GM23338 (cell line): Measurements from ENCODE around the gene PPP1R3E. TPM values are rescaled to one million over a fixed set of nuclear protein-coding genes. Genes with fewer than 3 reads are reported as not detected.
"Not testable (repeated sequence)": the region's sequence is repeated elsewhere in the genome, so short reads cannot be mapped to it uniquely, and the experiment has no call there.

ENCODE experiments used
- ATAC-seq: fragments of 200-7000 bp; cut with Tn5 transposase; 3 replicates; pipeline ENCODE4 v1.9.1; 2020
- DNase-seq: peaks from one replicate; pipeline ENCODE4 v3.0.0-alpha.2; 2015; ENCODE audit warnings: low spot score
- H2AFZ ChIP-seq: fragments of 200-600 bp; sonication (generic); 2 replicates; pipeline ENCODE4 v1.8.0; 2016; ENCODE audit warnings: antibody characterized with exemption, mild to moderate bottlenecking, moderate library complexity
- H3F3A ChIP-seq: fragments of 200-600 bp; sonication (generic); replicated peaks from 2 replicates; pipeline ENCODE4 v1.8.0; 2017; ENCODE audit warnings: antibody characterized with exemption, mixed run types, low read depth
- H3K27ac ChIP-seq: fragments of 200-600 bp; sonication (generic); 2 replicates; pipeline ENCODE4 v1.6.1; 2016; ENCODE audit warnings: low read depth
- H3K27me3 ChIP-seq: fragments of 200-600 bp; sonication (generic); 2 replicates; pipeline ENCODE4 v1.8.0; 2016; ENCODE audit warnings: mild to moderate bottlenecking, mixed run types, moderate library complexity; ENCODE audit not compliant: insufficient read depth
- H3K36me3 ChIP-seq: fragments of 200-600 bp; sonication (generic); 2 replicates; pipeline ENCODE4 v1.8.0; 2016; ENCODE audit warnings: mild to moderate bottlenecking; ENCODE audit not compliant: insufficient read depth
- H3K4me1 ChIP-seq: fragments of 200-600 bp; sonication (generic); 2 replicates; pipeline ENCODE4 v1.8.0; 2016; ENCODE audit warnings: mild to moderate bottlenecking, moderate library complexity; ENCODE audit not compliant: insufficient read depth
- H3K4me2 ChIP-seq: fragments of 200-600 bp; sonication (generic); 2 replicates; pipeline ENCODE4 v1.7.1; 2017; ENCODE audit warnings: mixed run types
- H3K4me3 ChIP-seq: fragments of 200-600 bp; sonication (generic); 2 replicates; pipeline ENCODE4 v1.6.1; 2016; ENCODE audit warnings: mixed run types
- H3K79me2 ChIP-seq: fragments of 200-600 bp; sonication (generic); replicated peaks from 2 replicates; pipeline ENCODE4 v1.8.0; 2017; ENCODE audit warnings: mild to moderate bottlenecking; ENCODE audit not compliant: insufficient read depth
- H3K9me2 ChIP-seq: fragments of 200-600 bp; sonication (generic); 2 replicates; pipeline ENCODE4 v1.8.0; 2017; ENCODE audit not compliant: insufficient read depth
- H4K20me1 ChIP-seq: fragments of 200-600 bp; sonication (generic); replicated peaks from 2 replicates; pipeline ENCODE4 v1.8.0; 2017; ENCODE audit warnings: mild to moderate bottlenecking; ENCODE audit not compliant: insufficient read depth
- H3K27ac Mint-ChIP-seq: 2 replicates; pipeline ENCODE4 v1.8.0; 2020; ENCODE audit warnings: inconsistent platforms, mild to moderate bottlenecking, moderate library complexity, mixed read lengths
- H3K27me3 Mint-ChIP-seq: 3 replicates; pipeline ENCODE4 v1.8.0; 2022; ENCODE audit warnings: low read depth, mild to moderate bottlenecking, moderate library complexity, mixed read lengths, inconsistent platforms; ENCODE audit not compliant: insufficient read depth, poor library complexity
- H3K36me3 Mint-ChIP-seq: 3 replicates; pipeline ENCODE4 v1.8.0; 2021; ENCODE audit warnings: low read depth, mild to moderate bottlenecking, inconsistent platforms, moderate library complexity, mixed read lengths
- H3K4me1 Mint-ChIP-seq: 3 replicates; pipeline ENCODE4 v1.8.0; 2020; ENCODE audit warnings: mild to moderate bottlenecking, inconsistent platforms, mixed read lengths
- H3K4me3 Mint-ChIP-seq: 3 replicates; pipeline ENCODE4 v1.8.0; 2021; ENCODE audit warnings: moderate library complexity, mild to moderate bottlenecking, inconsistent platforms, mixed read lengths
- H3K9me3 Mint-ChIP-seq: 3 replicates; pipeline ENCODE4 v1.8.0; 2020; ENCODE audit warnings: moderate library complexity, mild to moderate bottlenecking, inconsistent platforms, mixed read lengths
- CREB1 ChIP-seq: fragments of 250-450 bp; sonication (Bioruptor Pico); IDR thresholded peaks from 2 replicates; pipeline ENCODE4 v1.5.0; 2020; ENCODE audit warnings: low read depth, mild to moderate bottlenecking, moderate library complexity
- EZH2phosphoT487 ChIP-seq: fragments of 200-600 bp; sonication (generic); IDR thresholded peaks from one replicate; pipeline ENCODE4 v1.8.1; 2018; ENCODE audit warnings: antibody characterized with exemption; ENCODE audit not compliant: unreplicated experiment
- NANOG ChIP-seq: IDR thresholded peaks from 2 replicates; pipeline ENCODE4 v1.6.1; 2016; ENCODE audit warnings: antibody characterized with exemption, borderline replicate concordance
- POLR2AphosphoS5 ChIP-seq: IDR thresholded peaks from 2 replicates; pipeline ENCODE4 v1.6.1; 2016; ENCODE audit warnings: antibody characterized with exemption, low read depth
- STAT1 ChIP-seq: IDR thresholded peaks from one replicate; pipeline ENCODE4 v1.6.1; 2016; ENCODE audit warnings: antibody characterized with exemption; ENCODE audit not compliant: unreplicated experiment
- ZNF114 ChIP-seq: fragments of 250-450 bp; sonication (Bioruptor Pico); IDR thresholded peaks from 2 replicates; pipeline ENCODE4 v1.5.0; 2020; ENCODE audit warnings: mild to moderate bottlenecking, moderate library complexity
- ZNF331 ChIP-seq: fragments of 250-450 bp; sonication (Bioruptor Pico); IDR thresholded peaks from 2 replicates; pipeline ENCODE4 v1.5.0; 2020; ENCODE audit warnings: low read depth, mild to moderate bottlenecking, moderate library complexity
- polyA plus RNA-seq: library from polyadenylated mRNA; unstranded; fragments of >200 nt; fragmentation: Nextera tagmentation; extraction: Ambion mirVana; gene quantifications from 2 replicates; pipeline ENCODE4 v1.2.1, GENCODE V29; 2016
- total RNA-seq: library from RNA; depleted of rRNA; stranded (reverse); fragments of >200 nt; shearing (Covaris generic); gene quantifications from 2 replicates; pipeline ENCODE4 v1.2.3, GENCODE V29; 2014
- TF ChIP-seq, protein P1 (sequence below): IDR thresholded peaks from 2 replicates; pipeline ENCODE4 v1.6.1; 2016; ENCODE audit warnings: antibody characterized with exemption
- TF ChIP-seq, protein P2 (sequence below): fragments of 250-450 bp; sonication (Bioruptor Pico); IDR thresholded peaks from 2 replicates; pipeline ENCODE4 v1.5.0; 2020; ENCODE audit warnings: mild to moderate bottlenecking, moderate library complexity

The PPP1R3E gene
- total and polyA plus RNA-seq, 2 experiments from 2014 or later: 2.3 to 2.5 TPM

DNA sequence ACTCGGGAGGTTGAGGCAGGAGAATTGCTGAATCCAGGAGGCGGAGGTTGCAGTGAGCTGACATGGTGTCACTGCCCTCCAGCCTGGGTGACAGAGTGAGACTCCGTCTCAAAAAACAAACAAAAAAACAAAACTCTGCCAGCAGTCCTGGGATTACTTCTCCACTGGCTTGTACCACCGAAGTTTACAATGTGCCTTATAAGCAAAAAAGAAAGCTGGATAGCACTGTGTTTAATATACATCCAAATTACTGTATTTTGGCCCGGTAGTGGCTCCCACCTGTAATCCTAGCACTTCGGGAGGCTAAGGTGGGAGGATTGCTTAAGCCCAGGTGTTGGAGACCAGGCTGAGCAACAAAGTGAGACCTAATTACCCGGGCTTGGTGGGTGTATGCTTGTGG is 33.5 kb downstream of the PPP1R3E start:
- no peak overlapping the region for H3K27ac Mint-ChIP-seq
- ATAC-seq (no peak), DNase-seq (no peak)
- Histone ChIP-seq H3K27ac (no peak overlapping the region), H3K4me3 (no peak overlapping the region), H2AFZ (no peak overlapping the region), H4K20me1 (no peaks in the 10 kb centered on the region; the same call in 1 of the 2 replicates), H3K79me2 (no peaks in the 10 kb centered on the region), H3K27me3 (peaks cover 71% of the 10 kb centered on the region), H3K4me1 (no peaks in the 10 kb centered on the region), H3K9me2 (no peaks in the 10 kb centered on the region), H3F3A (0 out of 2 replicates have a peak, but pooled peaks cover 2% of the 10 kb centered on the region), H3K36me3 (no peaks in the 10 kb centered on the region), H3K4me2 (no peak overlapping the region)
- no peaks in the 10 kb centered on the region for H3K36me3 Mint-ChIP-seq
- no peak overlapping the region for H3K4me3 Mint-ChIP-seq
- H3K4me1 Mint-ChIP-seq: no peaks in the 10 kb centered on the region
- TF ChIP-seq STAT1 (no peak), ZNF114 (no peak), POLR2AphosphoS5 (no peak), NANOG (no peak), EZH2phosphoT487 (no peak), CREB1 (CRISPR knock-in tag) (no peak), ZNF331 (CRISPR knock-in tag) (no peak)
- TF ChIP-seq, protein P1, sequence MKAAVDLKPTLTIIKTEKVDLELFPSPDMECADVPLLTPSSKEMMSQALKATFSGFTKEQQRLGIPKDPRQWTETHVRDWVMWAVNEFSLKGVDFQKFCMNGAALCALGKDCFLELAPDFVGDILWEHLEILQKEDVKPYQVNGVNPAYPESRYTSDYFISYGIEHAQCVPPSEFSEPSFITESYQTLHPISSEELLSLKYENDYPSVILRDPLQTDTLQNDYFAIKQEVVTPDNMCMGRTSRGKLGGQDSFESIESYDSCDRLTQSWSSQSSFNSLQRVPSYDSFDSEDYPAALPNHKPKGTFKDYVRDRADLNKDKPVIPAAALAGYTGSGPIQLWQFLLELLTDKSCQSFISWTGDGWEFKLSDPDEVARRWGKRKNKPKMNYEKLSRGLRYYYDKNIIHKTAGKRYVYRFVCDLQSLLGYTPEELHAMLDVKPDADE: no peak
- TF ChIP-seq, protein P2, sequence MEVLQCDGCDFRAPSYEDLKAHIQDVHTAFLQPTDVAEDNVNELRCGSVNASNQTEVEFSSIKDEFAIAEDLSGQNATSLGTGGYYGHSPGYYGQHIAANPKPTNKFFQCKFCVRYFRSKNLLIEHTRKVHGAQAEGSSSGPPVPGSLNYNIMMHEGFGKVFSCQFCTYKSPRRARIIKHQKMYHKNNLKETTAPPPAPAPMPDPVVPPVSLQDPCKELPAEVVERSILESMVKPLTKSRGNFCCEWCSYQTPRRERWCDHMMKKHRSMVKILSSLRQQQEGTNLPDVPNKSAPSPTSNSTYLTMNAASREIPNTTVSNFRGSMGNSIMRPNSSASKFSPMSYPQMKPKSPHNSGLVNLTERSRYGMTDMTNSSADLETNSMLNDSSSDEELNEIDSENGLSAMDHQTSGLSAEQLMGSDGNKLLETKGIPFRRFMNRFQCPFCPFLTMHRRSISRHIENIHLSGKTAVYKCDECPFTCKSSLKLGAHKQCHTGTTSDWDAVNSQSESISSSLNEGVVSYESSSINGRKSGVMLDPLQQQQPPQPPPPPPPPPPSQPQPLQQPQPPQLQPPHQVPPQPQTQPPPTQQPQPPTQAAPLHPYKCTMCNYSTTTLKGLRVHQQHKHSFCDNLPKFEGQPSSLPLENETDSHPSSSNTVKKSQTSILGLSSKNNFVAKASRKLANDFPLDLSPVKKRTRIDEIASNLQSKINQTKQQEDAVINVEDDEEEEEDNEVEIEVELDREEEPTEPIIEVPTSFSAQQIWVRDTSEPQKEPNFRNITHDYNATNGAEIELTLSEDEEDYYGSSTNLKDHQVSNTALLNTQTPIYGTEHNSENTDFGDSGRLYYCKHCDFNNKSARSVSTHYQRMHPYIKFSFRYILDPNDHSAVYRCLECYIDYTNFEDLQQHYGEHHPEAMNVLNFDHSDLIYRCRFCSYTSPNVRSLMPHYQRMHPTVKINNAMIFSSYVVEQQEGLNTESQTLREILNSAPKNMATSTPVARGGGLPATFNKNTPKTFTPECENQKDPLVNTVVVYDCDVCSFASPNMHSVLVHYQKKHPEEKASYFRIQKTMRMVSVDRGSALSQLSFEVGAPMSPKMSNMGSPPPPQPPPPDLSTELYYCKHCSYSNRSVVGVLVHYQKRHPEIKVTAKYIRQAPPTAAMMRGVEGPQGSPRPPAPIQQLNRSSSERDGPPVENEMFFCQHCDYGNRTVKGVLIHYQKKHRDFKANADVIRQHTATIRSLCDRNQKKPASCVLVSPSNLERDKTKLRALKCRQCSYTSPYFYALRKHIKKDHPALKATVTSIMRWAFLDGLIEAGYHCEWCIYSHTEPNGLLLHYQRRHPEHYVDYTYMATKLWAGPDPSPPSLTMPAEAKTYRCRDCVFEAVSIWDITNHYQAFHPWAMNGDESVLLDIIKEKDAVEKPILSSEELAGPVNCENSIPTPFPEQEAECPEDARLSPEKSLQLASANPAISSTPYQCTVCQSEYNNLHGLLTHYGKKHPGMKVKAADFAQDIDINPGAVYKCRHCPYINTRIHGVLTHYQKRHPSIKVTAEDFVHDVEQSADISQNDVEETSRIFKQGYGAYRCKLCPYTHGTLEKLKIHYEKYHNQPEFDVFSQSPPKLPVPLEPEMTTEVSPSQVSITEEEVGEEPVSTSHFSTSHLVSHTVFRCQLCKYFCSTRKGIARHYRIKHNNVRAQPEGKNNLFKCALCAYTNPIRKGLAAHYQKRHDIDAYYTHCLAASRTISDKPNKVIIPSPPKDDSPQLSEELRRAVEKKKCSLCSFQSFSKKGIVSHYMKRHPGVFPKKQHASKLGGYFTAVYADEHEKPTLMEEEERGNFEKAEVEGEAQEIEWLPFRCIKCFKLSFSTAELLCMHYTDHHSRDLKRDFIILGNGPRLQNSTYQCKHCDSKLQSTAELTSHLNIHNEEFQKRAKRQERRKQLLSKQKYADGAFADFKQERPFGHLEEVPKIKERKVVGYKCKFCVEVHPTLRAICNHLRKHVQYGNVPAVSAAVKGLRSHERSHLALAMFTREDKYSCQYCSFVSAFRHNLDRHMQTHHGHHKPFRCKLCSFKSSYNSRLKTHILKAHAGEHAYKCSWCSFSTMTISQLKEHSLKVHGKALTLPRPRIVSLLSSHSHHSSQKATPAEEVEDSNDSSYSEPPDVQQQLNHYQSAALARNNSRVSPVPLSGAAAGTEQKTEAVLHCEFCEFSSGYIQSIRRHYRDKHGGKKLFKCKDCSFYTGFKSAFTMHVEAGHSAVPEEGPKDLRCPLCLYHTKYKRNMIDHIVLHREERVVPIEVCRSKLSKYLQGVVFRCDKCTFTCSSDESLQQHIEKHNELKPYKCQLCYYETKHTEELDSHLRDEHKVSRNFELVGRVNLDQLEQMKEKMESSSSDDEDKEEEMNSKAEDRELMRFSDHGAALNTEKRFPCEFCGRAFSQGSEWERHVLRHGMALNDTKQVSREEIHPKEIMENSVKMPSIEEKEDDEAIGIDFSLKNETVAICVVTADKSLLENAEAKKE (CRISPR knock-in tag): no peak
- peaks cover 22% of the 10 kb centered on the region for H3K27me3 Mint-ChIP-seq
- H3K9me3 Mint-ChIP-seq: no peaks in the 10 kb centered on the region

DNA sequence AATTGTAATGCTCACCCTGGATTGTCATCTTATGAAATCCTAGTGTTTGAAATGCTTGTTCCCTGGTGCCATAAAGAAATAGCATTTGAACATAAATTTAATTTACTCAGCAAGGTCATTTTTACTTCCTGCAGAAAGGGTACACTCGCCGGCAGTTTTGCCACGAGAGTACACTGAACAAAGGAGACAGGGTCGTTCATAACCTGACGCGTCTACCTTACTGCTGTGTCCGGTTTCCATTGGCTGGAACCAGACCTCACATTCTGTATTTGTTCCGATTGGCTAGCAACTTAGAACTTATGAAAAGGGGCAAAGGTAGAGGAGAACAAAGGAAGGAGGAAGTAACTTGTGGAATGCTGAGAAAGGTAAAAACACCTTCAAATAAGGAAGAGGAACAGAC is 41.8 kb downstream of the PPP1R3E start:
- not testable (repeated sequence) for H3K4me3 ChIP-seq, H3K4me1 ChIP-seq, H3K27ac ChIP-seq, H3K27me3 ChIP-seq, H3K4me3 Mint-ChIP-seq, H3F3A ChIP-seq, ATAC-seq, H3K27ac Mint-ChIP-seq, DNase-seq, H3K9me3 Mint-ChIP-seq, H3K36me3 ChIP-seq, H3K4me2 ChIP-seq, H3K4me1 Mint-ChIP-seq, H3K9me2 ChIP-seq, H3K79me2 ChIP-seq, H4K20me1 ChIP-seq, H3K27me3 Mint-ChIP-seq, H3K36me3 Mint-ChIP-seq
- H2AFZ ChIP-seq: peak overlapping the region; percentile 67; the same call in 1 of the 2 replicates
